Epithelial cell of esophagus (primary cell): ENCODE results near the gene BMF.
A peak's percentile ranks its signal among the peaks of the same experiment; 100 is the strongest.
"Not testable (repeated sequence)": the region's sequence is repeated elsewhere in the genome, so short reads cannot be mapped to it uniquely, and the experiment has no call there.

Experiments used
- DNase-seq: peaks from one replicate; pipeline ENCODE4 v3.0.0; 2010; ENCODE audit warnings: low read depth
- H3K4me3 ChIP-seq: 2 replicates; pipeline ENCODE4 v1.5.1; 2011; ENCODE audit warnings: mild to moderate bottlenecking, low read length, control low read depth
- CTCF ChIP-seq: IDR thresholded peaks from 2 replicates; pipeline ENCODE4 v1.5.1; 2011; ENCODE audit warnings: low read depth, mild to moderate bottlenecking, low read length, control low read depth, inconsistent platforms; ENCODE audit not compliant: insufficient read depth; ENCODE audit errors: missing control alignments

The BMF gene

GRCh38 chr15:40108855-40109735, at the start of gene BMF:
Gene BMF (minus strand): TSS chr15:40108879. CDS start chr15:40106086, 2,793 bp downstream.
- TF ChIP-seq CTCF, result peak; percentile 25
- DNase-seq, result peak; percentile 100
- H3K4me3 ChIP-seq, result peak within 1 kb of the TSS; percentile 66

- no peak for DNase-seq
- no peak for TF ChIP-seq CTCF
- H3K4me3 ChIP-seq, result no peak overlapping the region
These were observed 49.2 kb upstream of the BMF start for GRCh38 chr15:40157778-40158447.

- TF ChIP-seq CTCF, result no peak
- peak; percentile 80 for DNase-seq
These were observed 46.7 kb upstream of the BMF start for GRCh38 chr15:40155270-40155910.

GRCh38 chr15:40154821-40155220, 46.1 kb upstream of the BMF start:
- H3K4me3 ChIP-seq, DNase-seq: not testable (repeated sequence)

More at GRCh38 chr15:40155270-40155910, 46.7 kb upstream of the BMF start:
- H3K4me3 ChIP-seq, result no peak overlapping the region

GRCh38 chr15:40151991-40152390, 43.3 kb upstream of the BMF start:
- DNase-seq, result peak; percentile 71
- no peak for TF ChIP-seq CTCF
- H3K4me3 ChIP-seq, result no peak overlapping the region

GRCh38 chr15:40151499-40151898, 42.8 kb upstream of the BMF start:
- TF ChIP-seq CTCF, result no peak
- no peak overlapping the region for H3K4me3 ChIP-seq
- DNase-seq, result no peak

- H3K4me3 ChIP-seq, result no peak overlapping the region
- TF ChIP-seq CTCF, result no peak
- peak; percentile 97 for DNase-seq
These were observed 41.7 kb upstream of the BMF start for GRCh38 chr15:40150163-40150925.
